ENCODE results near the gene PPM1B.
"Not testable (repeated sequence)": the region's sequence is repeated elsewhere in the genome, so short reads cannot be mapped to it uniquely, and the experiment has no call there.

The PPM1B gene

GRCh38 chr2:44246840-44247369 lies 78.2 kb downstream of the PPM1B start:
- Mint-ChIP-seq H3K4me1 (peaks cover 25% of the 10 kb centered on the region), H3K27ac (no peak overlapping the region), H3K4me3 (no peak overlapping the region), H3K9me3 (no peaks in the 10 kb centered on the region), H3K36me3 (no peaks in the 10 kb centered on the region), H3K27me3 (no peaks in the 10 kb centered on the region)

DNA sequence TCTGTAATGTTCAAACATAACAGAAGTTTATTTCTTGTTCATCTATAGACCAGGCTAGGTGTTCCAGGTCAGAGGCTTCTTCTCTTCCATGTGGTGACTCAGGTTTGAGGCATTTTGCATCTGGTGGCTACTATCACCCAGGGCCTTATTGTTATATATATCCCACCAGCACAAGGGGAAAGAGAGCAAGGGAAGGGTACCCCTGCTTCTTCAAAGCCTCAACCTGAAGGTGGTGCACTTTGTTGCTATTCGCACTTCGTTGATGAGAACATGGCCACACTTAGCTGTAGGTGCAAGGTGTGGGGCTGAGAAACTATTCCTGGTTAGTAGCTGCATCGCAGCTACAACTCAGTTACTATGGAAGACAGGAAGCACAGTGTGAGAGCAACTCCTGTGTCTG lies 79.2 kb downstream of the PPM1B start:
- H3K4me3 Mint-ChIP-seq, result no peak overlapping the region
- H3K36me3 Mint-ChIP-seq, result peaks cover 2% of the 10 kb centered on the region
- no peak overlapping the region for H3K27ac Mint-ChIP-seq
- H3K27me3 Mint-ChIP-seq, result no peaks in the 10 kb centered on the region
- peaks cover 7% of the 10 kb centered on the region for H3K9me3 Mint-ChIP-seq
- peaks cover 25% of the 10 kb centered on the region for H3K4me1 Mint-ChIP-seq

DNA sequence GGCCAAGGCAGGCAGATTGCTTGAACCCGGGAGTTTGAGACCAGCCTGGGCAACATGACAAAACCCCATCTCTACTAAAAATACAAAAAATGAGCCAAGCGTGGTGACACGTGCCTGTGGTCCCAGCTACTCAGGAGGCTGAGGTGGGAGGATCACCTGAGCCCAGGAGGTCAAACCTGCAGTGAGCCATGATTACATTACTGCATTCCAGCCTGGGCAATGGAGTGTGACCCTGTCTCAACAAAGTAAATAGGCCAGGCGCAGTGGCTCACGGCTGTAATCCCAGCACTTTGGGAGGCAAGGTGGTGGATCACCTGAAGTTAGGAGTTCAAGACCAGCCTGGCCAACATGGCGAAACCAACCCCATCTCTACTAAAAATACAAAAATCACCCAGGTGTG lies 80.6 kb downstream of the PPM1B start:
- H3K4me1 Mint-ChIP-seq, result peaks cover 19% of the 10 kb centered on the region
- not testable (repeated sequence) for H3K9me3 Mint-ChIP-seq, H3K27me3 Mint-ChIP-seq, H3K36me3 Mint-ChIP-seq, H3K4me3 Mint-ChIP-seq, H3K27ac Mint-ChIP-seq

GRCh38 chr2:44250376-44250775 lies 81.7 kb downstream of the PPM1B start:
- Mint-ChIP-seq H3K36me3 (peaks cover 2% of the 10 kb centered on the region), H3K4me1 (peaks cover 8% of the 10 kb centered on the region), H3K27me3 (no peaks in the 10 kb centered on the region), H3K9me3 (peaks cover 8% of the 10 kb centered on the region), H3K4me3 (no peak overlapping the region), H3K27ac (no peak overlapping the region)

GRCh38 chr2:44254023-44254422 lies 85.3 kb downstream of the PPM1B start:
- no peak overlapping the region for H3K27ac Mint-ChIP-seq
- no peaks in the 10 kb centered on the region for H3K4me1 Mint-ChIP-seq
- H3K27me3 Mint-ChIP-seq, result no peaks in the 10 kb centered on the region
- H3K36me3 Mint-ChIP-seq, result peaks cover 2% of the 10 kb centered on the region
- H3K9me3 Mint-ChIP-seq, result peaks cover 8% of the 10 kb centered on the region
- no peak overlapping the region for H3K4me3 Mint-ChIP-seq

DNA sequence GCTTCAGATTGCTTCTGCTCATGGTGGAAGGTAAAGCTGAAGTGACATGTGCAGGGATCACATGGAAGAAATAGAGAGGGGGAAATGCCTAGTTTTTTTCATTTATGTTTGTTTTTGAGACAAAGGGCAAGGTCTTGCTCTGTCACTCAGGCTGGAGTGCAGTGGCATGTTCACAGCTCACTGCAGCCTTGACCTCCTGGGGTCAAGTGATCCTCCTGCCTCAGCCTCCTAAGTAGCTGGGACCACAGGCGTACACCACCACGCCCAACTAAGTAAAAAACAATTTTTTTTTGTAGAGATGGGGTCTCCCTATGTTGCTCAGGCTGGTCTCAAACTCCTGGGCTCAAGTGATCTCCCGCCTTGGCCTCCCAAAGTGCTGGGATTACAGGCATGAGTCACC lies 87.0 kb downstream of the PPM1B start:
- not testable (repeated sequence) for H3K4me1 Mint-ChIP-seq, H3K27ac Mint-ChIP-seq, H3K36me3 Mint-ChIP-seq, H3K9me3 Mint-ChIP-seq, H3K27me3 Mint-ChIP-seq, H3K4me3 Mint-ChIP-seq

- not testable (repeated sequence) for H3K27me3 Mint-ChIP-seq, H3K4me3 Mint-ChIP-seq, H3K4me1 Mint-ChIP-seq, H3K9me3 Mint-ChIP-seq, H3K27ac Mint-ChIP-seq, H3K36me3 Mint-ChIP-seq
Measured at GRCh38 chr2:44257802-44258201, 89.1 kb downstream of the PPM1B start.

DNA sequence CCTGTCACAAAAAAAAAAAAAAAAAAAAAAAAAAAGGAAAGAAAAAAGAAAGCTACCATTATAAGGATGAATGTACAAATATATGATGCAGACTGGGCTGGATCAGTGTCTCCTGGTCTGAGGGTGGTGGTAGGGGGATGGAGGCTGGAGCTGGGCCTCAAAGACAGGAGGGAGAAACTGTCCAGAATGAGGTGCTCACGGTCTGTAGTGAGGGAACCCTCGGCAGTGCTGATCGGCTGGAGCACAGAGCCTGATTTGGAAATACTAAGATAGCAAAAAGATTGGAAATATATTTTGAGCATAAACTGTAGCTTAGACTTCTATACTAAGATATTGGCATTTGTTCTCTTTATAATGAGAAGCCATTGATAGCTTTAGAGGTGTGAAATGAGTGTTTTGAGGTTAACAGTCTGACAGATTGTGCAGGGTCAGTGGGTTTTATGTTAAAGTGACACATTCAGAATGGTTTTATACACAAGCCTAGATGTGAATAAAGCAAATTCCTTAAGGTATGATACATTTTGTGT lies 98.7 kb downstream of the PPM1B start:
- H3K4me3 Mint-ChIP-seq, result no peak overlapping the region

DNA sequence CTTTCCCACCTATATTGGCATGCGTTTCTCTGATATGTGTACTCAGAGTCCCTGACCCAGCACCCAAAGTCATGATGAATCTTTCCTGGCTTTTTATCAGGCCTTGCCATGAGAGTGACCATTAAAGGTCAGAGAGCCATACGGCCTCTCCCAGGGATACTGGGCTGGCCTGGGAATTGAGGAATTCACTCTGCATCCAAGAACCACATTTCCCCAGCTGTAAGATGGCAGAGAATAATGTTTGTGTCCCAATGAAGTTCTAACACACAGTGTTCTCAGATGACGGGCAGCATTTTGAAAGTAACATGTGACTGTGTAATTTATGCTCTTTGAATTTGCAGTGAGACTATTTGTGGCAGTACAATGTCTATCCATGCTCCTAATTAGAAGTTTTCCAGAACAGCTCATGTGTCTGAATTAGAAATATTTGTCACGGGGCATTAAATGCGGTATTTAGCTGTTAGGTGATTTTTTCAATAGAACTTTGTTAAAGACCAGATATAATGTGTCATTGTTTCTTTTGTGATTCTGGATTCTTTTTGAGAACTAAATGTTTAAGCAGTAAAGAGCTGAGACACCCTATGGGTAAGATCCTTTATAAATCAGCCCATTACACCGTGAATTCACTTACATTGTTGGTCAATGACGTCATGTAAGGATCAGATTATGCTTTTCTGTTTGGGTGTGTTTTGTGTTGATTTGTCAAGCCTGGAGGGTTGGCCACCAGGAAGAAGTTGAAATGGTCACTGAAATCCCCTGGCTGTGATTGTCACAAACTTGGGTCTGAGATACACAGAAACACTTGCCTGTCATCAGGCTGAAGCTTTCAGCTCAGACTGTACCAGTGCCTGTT lies 99.3 kb downstream of the PPM1B start:
- H3K36me3 Mint-ChIP-seq, result no peaks in the 10 kb centered on the region
- H3K9me3 Mint-ChIP-seq, result no peaks in the 10 kb centered on the region
- no peaks in the 10 kb centered on the region for H3K4me1 Mint-ChIP-seq
- H3K4me3 Mint-ChIP-seq, result no peak overlapping the region
- no peaks in the 10 kb centered on the region for H3K27me3 Mint-ChIP-seq
- no peak overlapping the region for H3K27ac Mint-ChIP-seq

More for the DNA sequence above, 98.7 kb downstream of the PPM1B start:
- Mint-ChIP-seq H3K4me1 (no peaks in the 10 kb centered on the region), H3K27ac (no peak overlapping the region), H3K36me3 (no peaks in the 10 kb centered on the region), H3K9me3 (no peaks in the 10 kb centered on the region), H3K27me3 (no peaks in the 10 kb centered on the region)

GRCh38 chr2:44269831-44270230 lies 101.2 kb downstream of the PPM1B start:
- Mint-ChIP-seq H3K9me3 (no peaks in the 10 kb centered on the region), H3K27me3 (no peaks in the 10 kb centered on the region), H3K36me3 (no peaks in the 10 kb centered on the region), H3K4me3 (no peak overlapping the region), H3K4me1 (no peaks in the 10 kb centered on the region), H3K27ac (no peak overlapping the region)

- H3K9me3 Mint-ChIP-seq, result no peaks in the 10 kb centered on the region
- no peak overlapping the region for H3K4me3 Mint-ChIP-seq
- no peaks in the 10 kb centered on the region for H3K36me3 Mint-ChIP-seq
- H3K4me1 Mint-ChIP-seq, result no peaks in the 10 kb centered on the region
- no peaks in the 10 kb centered on the region for H3K27me3 Mint-ChIP-seq
- no peak overlapping the region for H3K27ac Mint-ChIP-seq
Measured at GRCh38 chr2:44271296-44271695, 102.6 kb downstream of the PPM1B start.

DNA sequence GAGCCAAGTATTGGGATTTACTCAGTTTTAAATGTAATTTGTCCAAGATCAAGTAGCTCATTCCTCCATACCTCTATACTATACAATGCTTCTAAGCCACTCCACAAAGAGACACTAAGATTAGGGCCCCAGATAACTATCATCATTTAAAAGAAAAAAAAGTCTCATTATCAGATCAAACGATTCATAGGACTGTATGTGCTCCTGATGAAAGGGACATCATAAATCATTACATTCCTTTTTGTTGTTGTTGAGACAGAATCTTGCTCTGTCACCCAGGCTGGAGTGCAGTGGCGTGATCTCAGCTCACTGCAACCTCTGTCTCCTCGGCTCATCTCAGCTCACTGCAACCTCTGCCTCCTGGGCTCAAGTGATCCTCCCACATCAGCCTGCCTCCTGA lies 104.4 kb downstream of the PPM1B start:
- no peak overlapping the region for H3K27ac Mint-ChIP-seq
- no peaks in the 10 kb centered on the region for H3K36me3 Mint-ChIP-seq
- no peak overlapping the region for H3K4me3 Mint-ChIP-seq
- H3K27me3 Mint-ChIP-seq, result no peaks in the 10 kb centered on the region
- no peaks in the 10 kb centered on the region for H3K9me3 Mint-ChIP-seq
- no peaks in the 10 kb centered on the region for H3K4me1 Mint-ChIP-seq

DNA sequence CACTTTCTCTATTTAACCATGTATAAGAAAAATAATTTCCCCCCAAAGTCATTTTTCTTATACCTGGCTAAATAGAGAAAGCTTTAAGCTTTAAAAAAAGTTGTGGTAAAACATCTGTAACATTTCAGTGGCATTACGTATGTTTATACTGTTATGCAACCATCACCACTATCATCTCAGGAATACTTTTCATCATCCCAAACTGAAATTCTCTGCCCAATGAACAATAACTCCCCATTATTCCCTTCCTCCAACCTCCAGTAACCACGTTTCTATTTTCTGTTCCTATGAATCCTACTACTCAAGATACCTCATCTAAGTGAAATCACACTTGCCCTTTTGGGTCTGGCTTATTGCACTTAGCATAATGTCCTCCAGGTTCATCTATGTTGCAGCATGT lies 104.9 kb downstream of the PPM1B start:
- Mint-ChIP-seq H3K27ac (no peak overlapping the region), H3K27me3 (no peaks in the 10 kb centered on the region), H3K9me3 (no peaks in the 10 kb centered on the region), H3K4me3 (no peak overlapping the region), H3K36me3 (no peaks in the 10 kb centered on the region), H3K4me1 (no peaks in the 10 kb centered on the region)

- Mint-ChIP-seq H3K27me3 (no peaks in the 10 kb centered on the region), H3K4me1 (no peaks in the 10 kb centered on the region), H3K27ac (no peak overlapping the region), H3K36me3 (no peaks in the 10 kb centered on the region), H3K9me3 (no peaks in the 10 kb centered on the region), H3K4me3 (no peak overlapping the region)
Measured at GRCh38 chr2:44275927-44276303, 107.2 kb downstream of the PPM1B start.

GRCh38 chr2:44277541-44277940 lies 108.9 kb downstream of the PPM1B start:
- H3K36me3 Mint-ChIP-seq, result no peaks in the 10 kb centered on the region
- H3K27me3 Mint-ChIP-seq, result no peaks in the 10 kb centered on the region
- H3K9me3 Mint-ChIP-seq, result no peaks in the 10 kb centered on the region
- H3K4me3 Mint-ChIP-seq, result no peak overlapping the region
- H3K4me1 Mint-ChIP-seq, result no peaks in the 10 kb centered on the region
- H3K27ac Mint-ChIP-seq, result no peak overlapping the region

GRCh38 chr2:44280869-44281268 lies 112.2 kb downstream of the PPM1B start:
- H3K27ac Mint-ChIP-seq, result no peak overlapping the region
- H3K4me3 Mint-ChIP-seq, result no peak overlapping the region
- no peaks in the 10 kb centered on the region for H3K4me1 Mint-ChIP-seq
- H3K27me3 Mint-ChIP-seq, result no peaks in the 10 kb centered on the region
- H3K36me3 Mint-ChIP-seq, result peaks cover 8% of the 10 kb centered on the region
- H3K9me3 Mint-ChIP-seq, result no peaks in the 10 kb centered on the region

Data from activated naive CD4-positive, alpha-beta T cell treated with anti-CD3 and anti-CD28 coated beads, Interleukin-2, amount 50 U/mL, for 24 hours (primary cell).